OCI-LY3 (cell line): ENCODE data around the gene ATP5PB.

Experiments used
- EZH2phosphoT487 ChIP-seq: fragments of 200-600 bp; shearing (Covaris generic); IDR thresholded peaks from 2 replicates; pipeline ENCODE4 v1.6.1; 2018; ENCODE audit warnings: antibody characterized with exemption, mixed run types, low read depth
- TF ChIP-seq, protein P1 (sequence below): fragments of 200-600, 300-600 bp; sonication (generic); IDR thresholded peaks from 2 replicates; pipeline ENCODE4 v1.5.1; 2014; ENCODE audit warnings: antibody characterized with exemption, low read length, low read depth

DNA sequence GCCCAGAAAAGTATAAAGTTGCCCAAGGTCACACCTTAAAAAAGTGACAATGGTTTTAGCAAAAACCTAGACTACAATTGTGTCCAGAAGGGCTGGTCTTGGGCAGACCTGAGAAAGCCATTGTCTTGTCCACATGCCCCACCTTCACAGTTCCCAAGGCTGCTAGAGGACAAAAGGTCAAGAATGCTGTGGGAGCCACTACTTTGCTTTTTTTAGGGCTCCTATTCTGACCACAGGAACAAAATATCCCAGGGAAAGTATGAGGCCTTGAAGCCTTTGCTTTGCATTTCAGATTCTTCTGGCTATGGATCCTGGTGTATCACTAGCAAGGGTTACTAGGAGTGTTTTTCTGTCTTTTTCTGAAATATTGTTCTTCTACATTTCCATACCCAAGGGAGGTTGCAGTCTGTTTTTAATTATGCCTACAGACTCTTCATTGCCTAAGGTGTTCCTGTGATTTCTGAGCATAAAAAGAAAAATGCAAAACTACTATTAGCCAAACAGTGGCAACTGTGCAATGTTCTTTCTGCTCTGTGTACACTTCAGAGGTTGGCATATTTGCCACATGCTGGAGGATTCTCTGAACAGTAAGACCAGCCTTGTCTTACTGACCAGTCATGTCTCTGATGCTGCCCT lies 35.2 kb downstream of the ATP5PB start:
- TF ChIP-seq, protein P1, sequence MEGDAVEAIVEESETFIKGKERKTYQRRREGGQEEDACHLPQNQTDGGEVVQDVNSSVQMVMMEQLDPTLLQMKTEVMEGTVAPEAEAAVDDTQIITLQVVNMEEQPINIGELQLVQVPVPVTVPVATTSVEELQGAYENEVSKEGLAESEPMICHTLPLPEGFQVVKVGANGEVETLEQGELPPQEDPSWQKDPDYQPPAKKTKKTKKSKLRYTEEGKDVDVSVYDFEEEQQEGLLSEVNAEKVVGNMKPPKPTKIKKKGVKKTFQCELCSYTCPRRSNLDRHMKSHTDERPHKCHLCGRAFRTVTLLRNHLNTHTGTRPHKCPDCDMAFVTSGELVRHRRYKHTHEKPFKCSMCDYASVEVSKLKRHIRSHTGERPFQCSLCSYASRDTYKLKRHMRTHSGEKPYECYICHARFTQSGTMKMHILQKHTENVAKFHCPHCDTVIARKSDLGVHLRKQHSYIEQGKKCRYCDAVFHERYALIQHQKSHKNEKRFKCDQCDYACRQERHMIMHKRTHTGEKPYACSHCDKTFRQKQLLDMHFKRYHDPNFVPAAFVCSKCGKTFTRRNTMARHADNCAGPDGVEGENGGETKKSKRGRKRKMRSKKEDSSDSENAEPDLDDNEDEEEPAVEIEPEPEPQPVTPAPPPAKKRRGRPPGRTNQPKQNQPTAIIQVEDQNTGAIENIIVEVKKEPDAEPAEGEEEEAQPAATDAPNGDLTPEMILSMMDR: no peak
- TF ChIP-seq EZH2phosphoT487: no peak
